HepG2 (cell line): Measurements from ENCODE around the gene CHMP1A. TPM values are rescaled to one million over a fixed set of nuclear protein-coding genes. Genes with fewer than 3 reads are reported as not detected.
A peak's percentile ranks its signal among the peaks of the same experiment; 100 is the strongest.

Experiments used
- BCL6 ChIP-seq: IDR thresholded peaks from 2 replicates; pipeline ENCODE4 v1.6.1; 2016; ENCODE audit warnings: missing genetic modification reagents, missing compliant biosample characterization
- BRD4 ChIP-seq: sonication (generic); formaldehyde crosslinking; IDR thresholded peaks from 2 replicates; pipeline ENCODE4 v1.4.0; 2020; ENCODE audit warnings: missing genetic modification reagents
- E2F2 ChIP-seq: sonication (generic); formaldehyde crosslinking; IDR thresholded peaks from 2 replicates; pipeline ENCODE4 v1.4.0; 2020; ENCODE audit warnings: missing genetic modification reagents, borderline replicate concordance
- ISX ChIP-seq: sonication (generic); formaldehyde crosslinking; conservative IDR thresholded peaks from 2 replicates; pipeline ENCODE4 v1.5.0; 2020; ENCODE audit warnings: missing genetic modification reagents
- NR2C2 ChIP-seq: sonication (generic); formaldehyde crosslinking; IDR thresholded peaks from 2 replicates; pipeline ENCODE4 v1.4.0; 2020; ENCODE audit warnings: missing genetic modification reagents, mild to moderate bottlenecking, moderate library complexity, borderline replicate concordance
- PPARG ChIP-seq: conservative IDR thresholded peaks from 2 replicates; pipeline ENCODE4 v1.6.1; 2016; ENCODE audit warnings: missing biosample characterization, missing genetic modification reagents
- SOX5 ChIP-seq: IDR thresholded peaks from 2 replicates; pipeline ENCODE4 v1.6.1; 2016; ENCODE audit warnings: borderline replicate concordance
- STAT5B ChIP-seq: sonication (generic); formaldehyde crosslinking; IDR thresholded peaks from 2 replicates; pipeline ENCODE4 v1.4.0; 2020; ENCODE audit warnings: missing genetic modification reagents
- XBP1 ChIP-seq: sonication (generic); formaldehyde crosslinking; IDR thresholded peaks from 2 replicates; pipeline ENCODE4 v1.5.0; 2020; ENCODE audit warnings: missing genetic modification reagents
- ZMYM4 ChIP-seq: sonication (generic); formaldehyde crosslinking; IDR thresholded peaks from 2 replicates; pipeline ENCODE4 v1.8.1; 2023; ENCODE audit warnings: mild to moderate bottlenecking, missing genetic modification reagents
- ZNF7 ChIP-seq: IDR thresholded peaks from 2 replicates; pipeline ENCODE4 v1.6.1; 2016; ENCODE audit warnings: missing biosample characterization, missing genetic modification reagents
- ZNF800 ChIP-seq: sonication (generic); formaldehyde crosslinking; IDR thresholded peaks from 2 replicates; pipeline ENCODE4 v1.4.0; 2020; ENCODE audit warnings: missing genetic modification reagents
- ZNF816 ChIP-seq: sonication (generic); formaldehyde crosslinking; IDR thresholded peaks from 2 replicates; pipeline ENCODE4 v1.8.0; 2022; ENCODE audit warnings: missing genetic modification reagents, mild to moderate bottlenecking, borderline replicate concordance
- polyA plus RNA-seq, 8 experiments: library from polyadenylated mRNA; depleted of rRNA in 3 of 8; stranded (reverse) in 7 of 8; unstranded in 1 of 8; fragments of >200 nt; fragmentation: Illumina TruSeq in 4 of 8; extraction: Trizol in 4 of 8; gene quantifications; 2 replicates each; pipeline versions ENCODE4 v1.2.1 to v1.2.3, GENCODE V29; 2011 to 2016; ENCODE audit warnings: low read depth in 4 of 8, missing spikeins in 1 of 8, mixed read lengths in 1 of 8; ENCODE audit not compliant: insufficient read depth in 1 of 8
- total RNA-seq, 5 experiments: library from RNA; depleted of rRNA; stranded (reverse); fragments of >200 nt; fragmentation: Illumina TruSeq; extraction: Trizol; gene quantifications; 2 replicates each; pipeline ENCODE4 v1.2.3, GENCODE V29; 2016; ENCODE audit warnings: low read depth in 1 of 5
- TF ChIP-seq, protein P1 (sequence below): sonication (generic); formaldehyde crosslinking; IDR thresholded peaks from 2 replicates; pipeline ENCODE4 v1.4.0; 2020; ENCODE audit warnings: missing genetic modification reagents
- TF ChIP-seq, protein P2 (sequence below): sonication (generic); formaldehyde crosslinking; IDR thresholded peaks from 2 replicates; pipeline ENCODE4 v1.5.1; 2020; ENCODE audit warnings: mild to moderate bottlenecking, missing genetic modification reagents, moderate library complexity
- TF ChIP-seq, protein P3 (sequence below): sonication (generic); formaldehyde crosslinking; IDR thresholded peaks from 2 replicates; pipeline ENCODE4 v1.5.1; 2020; ENCODE audit warnings: missing genetic modification reagents, mild to moderate bottlenecking, borderline replicate concordance
- TF ChIP-seq, protein P4 (sequence below): sonication (generic); formaldehyde crosslinking; conservative IDR thresholded peaks from 2 replicates; pipeline ENCODE4 v1.4.0; 2020; ENCODE audit warnings: missing genetic modification reagents

Gene CHMP1A
- total and polyA plus RNA-seq, 2 of the 13 experiments (the other 11 are each of a cell fraction or from before 2014, with no cell fraction given) = 69.4 to 73.3 TPM

- TF ChIP-seq E2F2 (peak; percentile 99), ZNF800 (CRISPR knock-in tag) (peak; percentile 97), ZNF7 (peak; percentile 87), BRD4 (CRISPR knock-in tag) (peak; percentile 98), ZNF816 (CRISPR knock-in tag) (peak; percentile 99; the same call in 1 of the 2 replicates), STAT5B (0 out of 2 replicates have a peak, but pooled peaks have one; percentile 18), NR2C2 (CRISPR knock-in tag) (peak; percentile 89), BCL6 (CRISPR knock-in tag) (peak; percentile 81), SOX5 (CRISPR knock-in tag) (peak; percentile 96), XBP1 (CRISPR knock-in tag) (peak; percentile 98), PPARG (CRISPR knock-in tag) (peak; percentile 91), ISX (CRISPR knock-in tag) (peak; percentile 99), ZMYM4 (CRISPR knock-in tag) (peak; percentile 90)
- TF ChIP-seq, protein P1, sequence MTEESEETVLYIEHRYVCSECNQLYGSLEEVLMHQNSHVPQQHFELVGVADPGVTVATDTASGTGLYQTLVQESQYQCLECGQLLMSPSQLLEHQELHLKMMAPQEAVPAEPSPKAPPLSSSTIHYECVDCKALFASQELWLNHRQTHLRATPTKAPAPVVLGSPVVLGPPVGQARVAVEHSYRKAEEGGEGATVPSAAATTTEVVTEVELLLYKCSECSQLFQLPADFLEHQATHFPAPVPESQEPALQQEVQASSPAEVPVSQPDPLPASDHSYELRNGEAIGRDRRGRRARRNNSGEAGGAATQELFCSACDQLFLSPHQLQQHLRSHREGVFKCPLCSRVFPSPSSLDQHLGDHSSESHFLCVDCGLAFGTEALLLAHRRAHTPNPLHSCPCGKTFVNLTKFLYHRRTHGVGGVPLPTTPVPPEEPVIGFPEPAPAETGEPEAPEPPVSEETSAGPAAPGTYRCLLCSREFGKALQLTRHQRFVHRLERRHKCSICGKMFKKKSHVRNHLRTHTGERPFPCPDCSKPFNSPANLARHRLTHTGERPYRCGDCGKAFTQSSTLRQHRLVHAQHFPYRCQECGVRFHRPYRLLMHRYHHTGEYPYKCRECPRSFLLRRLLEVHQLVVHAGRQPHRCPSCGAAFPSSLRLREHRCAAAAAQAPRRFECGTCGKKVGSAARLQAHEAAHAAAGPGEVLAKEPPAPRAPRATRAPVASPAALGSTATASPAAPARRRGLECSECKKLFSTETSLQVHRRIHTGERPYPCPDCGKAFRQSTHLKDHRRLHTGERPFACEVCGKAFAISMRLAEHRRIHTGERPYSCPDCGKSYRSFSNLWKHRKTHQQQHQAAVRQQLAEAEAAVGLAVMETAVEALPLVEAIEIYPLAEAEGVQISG = peak; percentile 94
- TF ChIP-seq, protein P2, sequence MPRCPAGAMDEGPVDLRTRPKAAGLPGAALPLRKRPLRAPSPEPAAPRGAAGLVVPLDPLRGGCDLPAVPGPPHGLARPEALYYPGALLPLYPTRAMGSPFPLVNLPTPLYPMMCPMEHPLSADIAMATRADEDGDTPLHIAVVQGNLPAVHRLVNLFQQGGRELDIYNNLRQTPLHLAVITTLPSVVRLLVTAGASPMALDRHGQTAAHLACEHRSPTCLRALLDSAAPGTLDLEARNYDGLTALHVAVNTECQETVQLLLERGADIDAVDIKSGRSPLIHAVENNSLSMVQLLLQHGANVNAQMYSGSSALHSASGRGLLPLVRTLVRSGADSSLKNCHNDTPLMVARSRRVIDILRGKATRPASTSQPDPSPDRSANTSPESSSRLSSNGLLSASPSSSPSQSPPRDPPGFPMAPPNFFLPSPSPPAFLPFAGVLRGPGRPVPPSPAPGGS (CRISPR knock-in tag) = peak; percentile 99
- TF ChIP-seq, protein P3, sequence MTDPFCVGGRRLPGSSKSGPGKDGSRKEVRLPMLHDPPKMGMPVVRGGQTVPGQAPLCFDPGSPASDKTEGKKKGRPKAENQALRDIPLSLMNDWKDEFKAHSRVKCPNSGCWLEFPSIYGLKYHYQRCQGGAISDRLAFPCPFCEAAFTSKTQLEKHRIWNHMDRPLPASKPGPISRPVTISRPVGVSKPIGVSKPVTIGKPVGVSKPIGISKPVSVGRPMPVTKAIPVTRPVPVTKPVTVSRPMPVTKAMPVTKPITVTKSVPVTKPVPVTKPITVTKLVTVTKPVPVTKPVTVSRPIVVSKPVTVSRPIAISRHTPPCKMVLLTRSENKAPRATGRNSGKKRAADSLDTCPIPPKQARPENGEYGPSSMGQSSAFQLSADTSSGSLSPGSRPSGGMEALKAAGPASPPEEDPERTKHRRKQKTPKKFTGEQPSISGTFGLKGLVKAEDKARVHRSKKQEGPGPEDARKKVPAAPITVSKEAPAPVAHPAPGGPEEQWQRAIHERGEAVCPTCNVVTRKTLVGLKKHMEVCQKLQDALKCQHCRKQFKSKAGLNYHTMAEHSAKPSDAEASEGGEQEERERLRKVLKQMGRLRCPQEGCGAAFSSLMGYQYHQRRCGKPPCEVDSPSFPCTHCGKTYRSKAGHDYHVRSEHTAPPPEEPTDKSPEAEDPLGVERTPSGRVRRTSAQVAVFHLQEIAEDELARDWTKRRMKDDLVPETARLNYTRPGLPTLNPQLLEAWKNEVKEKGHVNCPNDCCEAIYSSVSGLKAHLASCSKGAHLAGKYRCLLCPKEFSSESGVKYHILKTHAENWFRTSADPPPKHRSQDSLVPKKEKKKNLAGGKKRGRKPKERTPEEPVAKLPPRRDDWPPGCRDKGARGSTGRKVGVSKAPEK = peak; percentile 90; the same call in 1 of the 2 replicates
- TF ChIP-seq, protein P4, sequence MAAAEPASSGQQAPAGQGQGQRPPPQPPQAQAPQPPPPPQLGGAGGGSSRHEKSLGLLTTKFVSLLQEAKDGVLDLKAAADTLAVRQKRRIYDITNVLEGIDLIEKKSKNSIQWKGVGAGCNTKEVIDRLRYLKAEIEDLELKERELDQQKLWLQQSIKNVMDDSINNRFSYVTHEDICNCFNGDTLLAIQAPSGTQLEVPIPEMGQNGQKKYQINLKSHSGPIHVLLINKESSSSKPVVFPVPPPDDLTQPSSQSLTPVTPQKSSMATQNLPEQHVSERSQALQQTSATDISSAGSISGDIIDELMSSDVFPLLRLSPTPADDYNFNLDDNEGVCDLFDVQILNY (CRISPR knock-in tag) = peak; percentile 50; the same call in 1 of the 2 replicates
Observed at GRCh38 chr16:89687092-89687940, 29.8 kb upstream of the CHMP1A start (continued).
